Stimulated activated CD4-positive, alpha-beta T cell treated with anti-CD3 and anti-CD28 coated beads, Interleukin-4, amount 100 ng/mL, for 1 hour (primary cell): ENCODE measurements around the gene CERS4.
"Not testable (repeated sequence)": the region's sequence is repeated elsewhere in the genome, so short reads cannot be mapped to it uniquely, and the experiment has no call there.

Experiments
- DNase-seq: peaks from one replicate; pipeline ENCODE4 v3.0.0-alpha.2; 2020

CERS4 gene

DNA sequence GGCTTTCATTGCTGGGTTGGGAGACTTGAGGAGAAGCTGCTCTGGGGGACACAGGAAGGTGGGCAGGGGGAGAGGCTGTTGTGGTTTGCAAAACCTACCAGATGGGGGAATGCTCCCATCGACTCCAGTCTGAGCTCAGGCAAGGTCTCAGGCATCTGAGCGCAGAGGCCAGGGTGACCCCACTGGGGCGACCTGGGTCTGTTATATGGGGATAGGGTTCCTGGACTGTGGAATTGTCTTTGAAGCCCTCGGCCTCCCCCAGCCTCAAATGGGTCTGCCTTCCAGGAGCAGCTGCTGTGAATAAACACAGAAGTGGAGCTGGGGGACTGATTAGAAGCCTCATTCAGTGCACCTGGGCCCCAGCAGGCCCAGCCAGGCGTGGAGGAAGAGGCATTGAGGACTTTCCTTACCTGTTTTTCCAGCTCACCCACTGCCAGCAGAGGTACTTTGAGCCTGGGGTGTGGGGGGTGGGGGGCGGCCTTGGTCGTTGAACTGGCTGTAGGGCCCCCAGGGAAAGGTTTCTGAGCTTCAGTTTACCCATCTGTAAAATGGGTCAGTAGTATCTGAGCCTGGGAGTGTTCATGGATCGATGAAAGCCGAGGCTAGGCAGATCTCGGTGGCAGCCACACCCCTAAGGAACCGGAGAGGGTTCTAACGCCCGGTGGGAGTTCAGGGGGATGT, 1.4 kb downstream of the CERS4 start:
- DNase-seq, result no peak

DNA sequence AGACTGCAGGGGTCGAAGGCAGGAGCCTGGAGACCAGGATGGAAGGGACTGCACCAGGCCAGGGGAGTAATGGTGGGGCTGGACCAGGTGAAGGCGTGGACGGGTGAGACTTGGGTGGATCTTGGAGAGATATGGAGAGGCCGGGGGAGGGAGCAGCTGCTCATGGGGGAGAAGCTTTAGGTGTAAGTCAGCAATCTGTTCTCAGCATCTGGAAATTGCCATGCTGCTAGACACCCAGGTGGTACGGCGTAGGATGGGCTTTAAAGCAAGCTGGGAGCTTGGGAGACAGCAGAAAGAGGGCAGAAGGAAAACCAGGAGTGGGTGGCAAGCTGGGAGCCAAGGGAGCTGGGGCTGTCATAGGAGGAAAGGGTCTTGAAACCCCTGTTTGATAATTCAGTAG, 3.0 kb downstream of the CERS4 start:
- no peak for DNase-seq

DNA sequence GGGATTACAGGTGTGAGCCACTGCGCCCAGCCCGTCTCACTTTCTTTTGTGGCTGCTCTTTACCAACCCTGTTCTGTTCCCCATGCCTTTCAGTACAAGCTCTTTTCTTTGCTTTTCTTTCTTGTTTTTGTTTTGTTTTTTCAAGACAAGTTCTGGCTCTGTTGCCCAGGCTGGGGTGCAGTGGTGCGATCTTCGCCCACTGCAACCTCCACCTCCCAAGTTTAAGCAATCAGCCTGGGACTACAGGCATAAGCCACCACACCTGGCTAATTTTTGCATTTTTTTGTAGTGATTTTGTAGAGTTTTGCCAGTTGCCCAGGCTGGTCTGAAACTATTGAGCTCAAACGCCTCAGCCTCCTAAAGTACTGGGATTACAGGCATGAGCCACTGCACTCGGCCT, 3.7 kb downstream of the CERS4 start:
- DNase-seq, result no peak

DNA sequence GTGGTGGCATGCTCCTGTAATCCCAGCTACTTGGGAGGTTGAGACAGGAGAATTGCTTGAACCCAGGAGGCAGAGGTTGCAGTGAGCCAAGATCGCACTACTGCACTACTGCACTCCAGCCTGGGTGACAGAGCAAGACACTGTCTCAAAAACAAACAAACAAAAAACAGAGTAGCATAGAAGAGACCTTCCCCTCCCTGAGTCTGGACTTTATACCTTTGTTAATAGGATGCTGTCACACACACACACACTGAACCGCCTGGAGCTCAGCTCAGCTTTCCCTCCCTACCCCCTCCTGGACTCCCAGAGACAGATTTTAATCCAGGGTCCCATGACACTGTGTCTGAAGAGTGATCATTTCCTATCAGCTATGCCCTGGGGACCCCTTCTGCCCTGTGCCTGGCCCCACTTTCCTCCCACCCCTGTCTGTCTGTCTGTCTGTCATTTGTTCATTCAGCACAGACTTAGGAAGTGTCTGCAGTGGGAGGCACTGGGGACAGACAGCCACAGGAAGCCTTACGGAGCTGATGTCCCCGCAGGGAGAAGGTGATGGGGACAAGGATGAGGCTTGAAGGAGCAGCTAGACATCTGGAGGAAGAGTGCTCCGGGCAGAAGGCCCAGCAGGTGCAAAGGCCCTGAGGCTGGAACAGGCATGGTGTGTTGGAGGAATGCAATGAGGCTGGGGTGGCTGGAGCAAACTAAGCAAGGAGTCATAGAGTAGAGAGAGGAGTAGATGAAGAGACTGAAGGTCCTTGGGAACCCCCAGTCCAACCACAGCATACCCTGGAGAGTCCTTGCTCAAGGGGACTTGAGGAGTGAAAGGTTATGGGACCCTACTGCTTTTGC, 4.9 kb downstream of the CERS4 start:
- no peak for DNase-seq

DNA sequence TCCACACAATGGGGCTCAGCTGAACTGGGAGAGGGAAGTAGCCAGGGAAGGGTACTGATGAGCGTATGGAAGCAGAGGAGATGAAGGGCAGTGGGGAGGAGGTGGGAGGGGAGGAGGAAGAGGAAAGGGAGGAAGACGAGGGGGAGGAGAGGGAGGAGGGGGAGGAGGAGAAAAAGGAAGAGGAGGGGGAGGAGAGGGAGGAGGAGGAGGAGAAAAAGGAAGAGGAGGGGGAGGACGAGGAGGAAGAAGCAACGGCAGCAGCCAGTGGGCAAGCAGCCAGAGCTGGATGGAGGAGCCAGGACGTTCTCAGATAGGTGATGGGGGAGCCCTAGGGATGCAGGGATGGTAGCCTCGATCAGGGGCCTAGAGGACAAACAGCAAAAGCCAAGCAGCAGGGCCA, 5.6 kb downstream of the CERS4 start:
- no peak for DNase-seq

DNA sequence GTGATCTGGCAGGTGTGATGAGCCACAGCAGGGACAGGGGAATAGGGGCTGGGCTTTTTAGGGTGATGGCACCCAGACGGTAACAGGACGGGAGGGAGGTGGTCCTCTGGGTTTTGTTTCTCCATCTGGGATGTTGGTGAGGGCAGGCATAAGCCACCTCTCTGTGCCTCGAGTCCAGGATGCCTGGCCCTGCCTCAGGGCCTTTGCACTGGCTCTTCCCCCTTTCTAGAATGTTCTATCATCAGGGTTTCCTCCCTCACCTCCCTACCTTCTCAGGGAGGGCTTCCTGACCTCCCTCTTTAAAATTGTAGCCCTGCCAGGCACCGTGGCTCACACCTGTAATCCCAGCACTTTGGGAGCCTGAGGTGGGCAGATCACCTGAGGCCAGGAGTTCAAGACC, 6.6 kb downstream of the CERS4 start:
- DNase-seq, result no peak

DNA sequence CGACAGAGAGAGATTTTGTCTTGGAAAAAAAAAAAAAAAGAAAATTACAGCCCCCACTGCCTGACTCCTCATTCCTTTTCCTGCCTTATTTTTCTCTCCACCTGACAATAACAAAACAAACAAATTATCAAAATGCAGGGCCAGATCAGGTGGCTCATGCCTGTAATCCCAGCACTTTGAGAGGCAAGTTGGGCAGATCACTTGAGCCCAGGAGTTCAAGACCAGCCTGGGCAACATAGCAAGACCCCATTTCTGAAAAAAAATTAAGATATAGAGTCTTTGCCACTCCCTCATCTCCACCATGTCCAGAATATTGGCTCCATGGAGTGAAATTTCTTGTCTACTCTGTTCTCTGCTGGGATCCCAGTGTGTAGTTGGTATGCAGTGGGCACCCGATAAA, 7.2 kb downstream of the CERS4 start:
- no peak for DNase-seq

- DNase-seq, result not testable (repeated sequence)
Observed at GRCh38 chr19:8218127-8218526, 9.0 kb downstream of the CERS4 start.

DNA sequence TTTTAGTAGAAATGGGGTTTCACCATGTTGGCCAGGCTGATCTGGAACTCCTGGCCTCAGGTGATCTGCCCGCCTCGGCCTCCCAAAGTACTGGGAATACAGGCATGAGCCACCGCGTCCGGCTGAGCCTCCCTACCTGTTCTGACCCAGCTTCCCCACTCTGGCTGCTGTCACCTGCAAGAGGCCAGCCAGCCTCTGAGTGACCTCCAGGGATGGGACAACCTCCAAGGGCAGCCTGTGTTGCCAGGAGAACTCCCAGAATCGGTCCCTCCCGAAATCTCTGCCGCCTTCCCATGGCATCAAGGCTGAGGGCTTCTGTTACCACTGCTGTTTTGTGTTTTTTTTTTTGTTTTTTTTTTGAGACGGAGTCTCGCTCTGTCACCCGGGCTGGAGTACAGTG, 11.3 kb downstream of the CERS4 start:
- DNase-seq, result no peak

DNA sequence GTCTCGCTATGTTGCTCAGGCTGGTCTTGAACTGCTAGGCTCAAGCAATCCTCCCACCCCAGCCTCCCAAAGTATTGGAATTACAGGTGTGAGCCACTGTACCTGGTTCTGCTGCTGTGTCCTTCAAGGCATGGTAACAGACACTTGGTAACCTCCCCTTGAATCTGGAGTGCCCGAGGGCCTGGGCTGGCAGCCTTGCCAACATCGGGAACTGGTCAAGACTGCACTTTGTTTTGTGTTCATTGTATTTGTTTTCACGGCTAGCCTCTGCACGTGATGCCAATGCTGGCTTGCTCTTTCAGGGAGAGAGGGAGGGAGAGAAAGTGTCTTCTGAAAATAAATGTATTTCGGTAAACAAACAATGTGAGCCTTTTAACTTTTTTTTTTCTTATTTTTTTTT, 12.0 kb downstream of the CERS4 start:
- DNase-seq, result no peak

DNA sequence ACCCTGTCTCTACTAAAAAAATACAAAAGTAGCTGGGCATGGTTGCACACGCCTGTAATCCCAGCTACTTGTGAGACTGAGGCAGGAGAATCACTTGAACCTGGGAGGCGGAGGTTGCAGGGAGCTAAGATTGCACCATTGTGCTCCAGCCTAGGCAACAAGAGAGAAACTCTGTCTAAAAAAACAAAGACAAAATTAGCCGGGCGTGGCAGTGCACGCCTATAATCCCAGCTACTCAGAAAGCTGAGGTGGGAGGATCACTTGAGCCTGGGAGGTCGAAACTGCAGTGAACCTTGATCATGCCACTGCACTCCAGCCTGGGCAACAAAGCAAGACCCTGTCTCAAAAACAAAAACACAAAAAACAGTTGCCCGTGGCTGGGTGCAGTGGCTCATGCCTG, 14.3 kb downstream of the CERS4 start:
- not testable (repeated sequence) for DNase-seq

DNA sequence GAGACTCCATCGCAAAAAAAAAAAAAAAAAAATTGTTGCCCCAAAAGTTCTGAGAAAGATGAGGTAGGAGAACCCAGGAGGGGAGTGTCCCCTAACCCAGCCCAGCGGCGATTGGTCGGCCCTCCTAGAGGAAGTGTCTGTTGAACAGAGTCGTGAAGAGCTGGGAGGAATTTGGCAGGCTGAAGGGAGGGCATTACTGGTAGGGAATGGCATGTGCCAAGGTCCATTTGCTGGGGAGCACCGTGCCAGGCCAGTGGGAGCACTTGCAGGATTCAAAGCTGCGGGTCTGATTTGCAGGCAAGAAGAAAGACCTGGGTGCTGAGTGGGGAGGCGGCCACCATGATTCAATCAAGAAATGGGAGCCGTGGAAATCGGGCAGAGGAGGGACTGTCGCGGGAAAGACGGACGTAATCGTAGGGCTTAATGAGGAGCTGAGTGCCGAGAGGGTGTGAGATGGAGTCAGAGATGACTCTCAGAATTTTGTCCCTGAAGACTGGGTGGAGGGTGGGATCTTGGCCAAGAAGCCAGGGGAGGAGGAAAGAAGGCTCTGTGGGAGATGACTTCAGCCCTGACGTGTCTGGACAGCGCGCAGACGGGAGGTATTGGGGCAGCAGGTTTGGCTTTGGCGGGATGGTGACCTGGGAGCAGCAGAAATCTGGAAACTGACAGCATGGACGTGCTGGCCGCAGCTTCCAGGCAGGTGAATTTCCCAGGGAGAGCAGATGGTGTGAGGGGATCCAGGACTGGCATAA, 15.4 kb downstream of the CERS4 start:
- no peak for DNase-seq

- DNase-seq, result no peak
Observed at GRCh38 chr19:8231073-8231604, 22.0 kb downstream of the CERS4 start.

DNA sequence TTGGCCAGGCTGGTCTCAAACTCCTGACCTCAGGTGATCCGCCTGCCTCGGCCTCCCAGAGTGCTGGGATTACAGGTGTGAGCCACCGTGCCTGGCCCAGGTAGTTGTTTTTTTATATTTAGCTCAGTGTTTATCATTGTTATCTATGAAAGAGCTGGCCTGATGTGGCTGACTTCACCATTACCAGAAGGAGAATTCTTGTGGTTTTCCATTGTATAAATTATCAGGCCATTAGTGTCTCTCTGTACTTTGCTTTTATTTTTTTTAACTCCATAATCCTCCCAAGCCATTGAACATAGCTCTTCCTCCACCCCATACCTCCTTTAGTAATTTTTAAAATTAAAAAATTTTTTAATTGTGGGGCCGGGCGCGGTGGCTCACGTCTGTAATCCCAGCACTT, 24.2 kb downstream of the CERS4 start:
- no peak for DNase-seq

DNA sequence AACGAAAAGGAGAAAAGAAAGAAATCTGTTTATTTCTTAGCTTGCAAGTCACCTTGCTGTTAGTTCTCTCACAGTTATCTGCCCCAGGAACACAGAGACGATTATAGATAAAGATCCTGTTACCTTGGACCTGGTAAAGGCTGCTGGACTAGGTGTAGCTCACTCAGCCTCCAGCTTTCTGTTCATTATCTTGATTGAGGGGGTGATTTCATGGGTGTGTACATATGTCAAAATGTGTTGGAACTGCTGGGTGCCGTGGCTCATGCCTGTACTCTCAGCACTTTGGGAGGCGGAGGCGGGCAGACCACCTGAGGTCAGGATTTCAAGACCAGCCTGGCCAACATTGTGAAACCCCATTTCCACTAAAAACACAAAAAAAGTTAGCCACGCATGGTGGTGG, 27.9 kb downstream of the CERS4 start:
- DNase-seq, result no peak

GRCh38 chr19:8238251-8238650, 29.1 kb downstream of the CERS4 start:
- DNase-seq, result no peak

DNA sequence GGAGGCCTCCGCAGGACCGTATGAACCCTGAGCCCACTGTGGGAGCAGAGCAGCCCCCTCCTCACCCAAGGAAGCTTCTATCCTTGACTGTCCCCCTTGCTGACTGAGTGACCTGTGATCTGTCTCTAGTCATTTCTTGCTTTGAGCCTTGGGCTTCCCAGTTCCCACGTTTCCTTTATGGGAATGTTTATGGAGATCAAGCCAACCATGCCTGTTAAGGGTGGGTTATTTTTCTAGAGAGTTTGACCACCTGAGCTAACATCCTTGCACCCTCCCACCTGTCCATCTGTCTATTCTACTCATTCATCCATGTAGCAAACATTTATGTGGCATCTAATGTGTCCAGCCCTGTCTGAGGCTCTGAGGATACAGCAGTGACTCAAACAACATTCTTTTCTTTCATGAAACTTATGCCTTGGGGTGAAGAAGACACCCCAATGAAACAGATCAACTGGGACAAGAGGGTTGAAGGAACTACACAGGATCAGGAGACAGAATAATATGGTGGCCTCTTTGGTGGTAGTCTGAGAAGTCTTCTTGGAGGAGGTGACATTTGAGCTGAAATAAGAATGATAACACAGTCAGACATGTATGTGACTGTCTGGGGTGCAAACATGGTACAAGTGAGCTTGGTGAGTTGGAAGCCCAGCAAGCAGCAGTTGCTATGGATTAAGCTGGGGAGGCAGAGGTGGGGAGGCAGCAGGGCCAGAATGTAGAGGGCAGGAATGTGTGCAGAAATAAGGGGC, 30.5 kb downstream of the CERS4 start:
- no peak for DNase-seq

- peak; percentile 13 for DNase-seq
Observed at GRCh38 chr19:8240274-8241229, 31.4 kb downstream of the CERS4 start.

DNA sequence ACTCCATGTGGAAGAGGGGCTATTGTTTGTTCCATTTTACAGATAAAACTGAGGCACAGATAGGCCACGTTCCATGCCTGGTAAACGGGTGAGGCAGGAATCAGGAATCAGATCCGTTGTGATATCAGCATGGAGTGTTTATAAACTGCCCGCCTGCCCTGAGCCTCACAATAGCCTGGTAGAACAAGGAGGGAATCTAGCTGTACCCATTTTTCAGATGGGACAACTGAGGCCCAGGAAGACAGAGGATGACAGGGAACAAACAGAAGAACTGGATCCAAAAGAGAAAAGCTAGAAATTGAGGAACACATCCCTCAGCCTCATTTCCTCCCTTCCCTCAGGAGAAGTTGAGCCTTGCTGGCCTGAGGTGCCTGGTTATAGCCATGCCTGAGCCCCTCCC, 32.5 kb downstream of the CERS4 start:
- no peak for DNase-seq

GRCh38 chr19:8242211-8242821, 33.1 kb downstream of the CERS4 start:
- DNase-seq, result no peak

GRCh38 chr19:8243146-8243545, 34.0 kb downstream of the CERS4 start:
- no peak for DNase-seq
